Lung (tissue), 12 donors: ENCODE data around the gene SLCO3A1. TPM values are rescaled to one million over a fixed set of nuclear protein-coding genes. Genes with fewer than 3 reads are reported as not detected.

Source experiments
- ATAC-seq: fragments of 200-7000 bp; cut with Tn5 transposase; one replicate; pipeline ENCODE4 v1.9.1; 2020; ENCODE audit warnings: moderate number of reproducible peaks; ENCODE audit not compliant: insufficient read depth, low FRiP score
- DNase-seq, 3 donors: peaks; one replicate each; pipeline ENCODE4 v3.0.0-alpha.2; 2013 to 2017
- H3K27ac ChIP-seq, 2 donors: one replicate each; pipeline ENCODE4 v1.5.1; 2013; ENCODE audit warnings: mild to moderate bottlenecking in 2 of 2, moderate library complexity in 2 of 2, control low read depth in 1 of 2, inconsistent platforms in 1 of 2, low read depth in 1 of 2, low read length in 1 of 2
- H3K27me3 ChIP-seq, 3 donors: one replicate each; pipeline ENCODE4 v1.5.1; 2013; ENCODE audit warnings: low read length in 2 of 3; ENCODE audit not compliant: control insufficient read depth in 3 of 3, insufficient read depth in 3 of 3
- H3K36me3 ChIP-seq, 4 donors: one replicate each; pipeline ENCODE4 v1.5.1; 2013; ENCODE audit warnings: low read length in 4 of 4, mild to moderate bottlenecking in 1 of 4, moderate library complexity in 1 of 4; ENCODE audit not compliant: control insufficient read depth in 4 of 4, insufficient read depth in 4 of 4
- H3K4me1 ChIP-seq, 5 donors: one replicate each; pipeline ENCODE4 v1.5.1; 2013; ENCODE audit warnings: low read length in 5 of 5, mild to moderate bottlenecking in 2 of 5, moderate library complexity in 1 of 5; ENCODE audit not compliant: control insufficient read depth in 5 of 5, insufficient read depth in 5 of 5
- H3K4me3 ChIP-seq: one replicate; pipeline ENCODE4 v1.5.1; 2013; ENCODE audit warnings: mild to moderate bottlenecking, control low read depth, moderate library complexity
- H3K9ac ChIP-seq, 2 donors: one replicate each; pipeline ENCODE4 v1.5.1; 2013; ENCODE audit warnings: low read length in 2 of 2, control low read depth in 1 of 2; ENCODE audit not compliant: insufficient read depth in 1 of 2
- H3K9me3 ChIP-seq, 4 donors: one replicate each; pipeline ENCODE4 v1.5.1; 2013; ENCODE audit warnings: low read length in 3 of 4, mild to moderate bottlenecking in 1 of 4, moderate library complexity in 1 of 4; ENCODE audit not compliant: control insufficient read depth in 4 of 4, insufficient read depth in 3 of 4
- CTCF ChIP-seq: IDR thresholded peaks from 2 replicates; pipeline ENCODE4 v1.5.1; 2012; ENCODE audit warnings: mild to moderate bottlenecking; ENCODE audit errors: control extremely low read depth, extremely low read depth
- WGBS, 2 donors: extraction: QIAGEN DNeasy Blood & Tissue Kit; methylation state at CpG; one replicate each; pipeline ENCODE4 v1.1.7; 2013; 5-methylcytosine and 5-hydroxymethylcytosine counted together
- polyA plus RNA-seq, 2 donors: library from polyadenylated mRNA; stranded (reverse); fragments of 200-250 nt; gene quantifications; one replicate each; pipeline ENCODE4 v1.2.1, GENCODE V29; 2013
- total RNA-seq, 2 donors: library from RNA; depleted of rRNA in 1 of 2; stranded (reverse); fragments of >200 nt in 1 of 2; gene quantifications; one replicate each; pipeline ENCODE4 v1.2.1, GENCODE V29; 2014 to 2021
- donor health status: control.
- donor health status: control.
- donor health status: Bipolar disorder and iron deficiency.
- donor health status: healthy.
- donor health status: DM: yes; HTN: yes; CAD: no.

The SLCO3A1 gene
- total and polyA plus RNA-seq, 4 donors = 20.5 to 56.3 (median 33.5) TPM

GRCh38 chr15:92100751-92101150 is 247.2 kb downstream of the SLCO3A1 start:
- H3K36me3 ChIP-seq = peaks cover 0 to 9% (median 2%) of the 10 kb centered on the region in 4 donors
- no peak for ATAC-seq
- DNase-seq = no peak
- no peak overlapping the region for H3K4me3 ChIP-seq
- no peak overlapping the region for H3K27ac ChIP-seq
- H3K27me3 ChIP-seq = no peaks in the 10 kb centered on the region
- H3K4me1 ChIP-seq = peaks cover 0 to 7% (median 2%) of the 10 kb centered on the region in 5 donors
- TF ChIP-seq CTCF = no peak
- no peak overlapping the region for H3K9ac ChIP-seq
- WGBS, 2 donors = 85 to 87% methylated on average over 2 of the region's 2 CpGs
- no peaks in the 10 kb centered on the region for H3K9me3 ChIP-seq

GRCh38 chr15:92101708-92102394 is 248.3 kb downstream of the SLCO3A1 start:
- WGBS, 2 donors = 74 to 82% methylated on average over 9 of the region's 9 CpGs
- Histone ChIP-seq H3K4me3 (no peak overlapping the region), H3K27me3 (no peaks in the 10 kb centered on the region), H3K4me1 (peaks cover 0 to 12% (median 2%) of the 10 kb centered on the region in 5 donors), H3K9ac (no peak overlapping the region), H3K36me3 (peaks cover 0 to 10% (median 2%) of the 10 kb centered on the region in 4 donors), H3K27ac (no peak overlapping the region), H3K9me3 (no peaks in the 10 kb centered on the region)
- no peak for DNase-seq
- ATAC-seq = no peak
- no peak for TF ChIP-seq CTCF

DNA sequence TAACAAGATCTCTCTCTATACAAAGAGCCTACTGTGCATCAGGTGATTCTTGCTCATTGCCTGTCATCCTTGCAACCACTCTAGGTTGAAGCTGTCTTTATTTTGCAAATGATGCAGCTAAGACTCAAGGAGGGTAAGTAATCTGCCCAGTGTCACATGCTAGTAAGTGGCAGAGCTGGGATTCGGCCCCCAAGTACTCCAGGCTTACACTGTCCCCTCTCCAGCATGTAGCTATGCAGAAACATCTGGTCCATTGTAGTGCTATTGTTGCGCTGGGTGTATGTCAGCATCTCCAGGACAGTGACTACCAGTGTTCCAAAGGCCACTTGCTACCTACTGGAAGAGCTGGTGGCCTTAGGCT is 248.9 kb downstream of the SLCO3A1 start:
- H3K4me3 ChIP-seq = no peak overlapping the region
- no peak overlapping the region for H3K9ac ChIP-seq
- no peak for TF ChIP-seq CTCF
- WGBS, 2 donors = 91 to 92% methylated on average over 2 of the region's 2 CpGs
- H3K27me3 ChIP-seq = no peaks in the 10 kb centered on the region
- peaks cover 0 to 17% (median 1%) of the 10 kb centered on the region in 5 donors for H3K4me1 ChIP-seq
- no peak overlapping the region for H3K27ac ChIP-seq
- no peak for ATAC-seq
- no peaks in the 10 kb centered on the region for H3K9me3 ChIP-seq
- DNase-seq = no peak
- peaks cover 0 to 10% (median 2%) of the 10 kb centered on the region in 4 donors for H3K36me3 ChIP-seq
